ENCODE data around the gene RWDD4.
A peak's percentile ranks its signal among the peaks of the same experiment; 100 is the strongest.

RWDD4 gene

GRCh38 chr4:183635321-183635720, 23.7 kb downstream of the RWDD4 start:
- DNase-seq, result no peak

GRCh38 chr4:183633476-183634400, 25.2 kb downstream of the RWDD4 start:
- no peak for DNase-seq

GRCh38 chr4:183632689-183633088, 26.3 kb downstream of the RWDD4 start:
- DNase-seq, result no peak

- no peak for DNase-seq
Observed at GRCh38 chr4:183631577-183632198, 27.3 kb downstream of the RWDD4 start.

- peak; percentile 32 for DNase-seq
Observed at GRCh38 chr4:183627979-183628588, 30.9 kb downstream of the RWDD4 start.

GRCh38 chr4:183627286-183627685, 31.7 kb downstream of the RWDD4 start:
- peak; percentile 5 for DNase-seq

GRCh38 chr4:183626168-183626567, 32.8 kb downstream of the RWDD4 start:
- DNase-seq, result no peak

GRCh38 chr4:183624548-183624947, 34.4 kb downstream of the RWDD4 start:
- no peak for DNase-seq

- no peak for DNase-seq
Observed at GRCh38 chr4:183621875-183622274, 37.1 kb downstream of the RWDD4 start.

- DNase-seq, result no peak
Observed at GRCh38 chr4:183620421-183620820, 38.6 kb downstream of the RWDD4 start.

GRCh38 chr4:183618681-183619080, 40.3 kb downstream of the RWDD4 start:
- peak; percentile 51 for DNase-seq

GRCh38 chr4:183617075-183617474, 41.9 kb downstream of the RWDD4 start:
- no peak for DNase-seq

- no peak for DNase-seq
Observed at GRCh38 chr4:183612329-183613250, 46.4 kb downstream of the RWDD4 start.

- DNase-seq, result no peak
Observed at GRCh38 chr4:183611210-183611830, 47.7 kb downstream of the RWDD4 start.

GRCh38 chr4:183610613-183611012, 48.4 kb downstream of the RWDD4 start:
- DNase-seq, result no peak

- DNase-seq, result no peak
Observed at GRCh38 chr4:183610033-183610432, 49.0 kb downstream of the RWDD4 start.

- no peak for DNase-seq
Observed at GRCh38 chr4:183609151-183609550, 49.8 kb downstream of the RWDD4 start.

GRCh38 chr4:183607894-183608293, 51.1 kb downstream of the RWDD4 start:
- DNase-seq, result no peak

GRCh38 chr4:183602557-183603027, 56.4 kb downstream of the RWDD4 start:
- DNase-seq, result no peak

GRCh38 chr4:183601381-183601780, 57.6 kb downstream of the RWDD4 start:
- DNase-seq, result no peak

- peak; percentile 13 for DNase-seq
Observed at GRCh38 chr4:183600189-183600685, 58.7 kb downstream of the RWDD4 start.

- no peak for DNase-seq
Observed at GRCh38 chr4:183599690-183600089, 59.3 kb downstream of the RWDD4 start.

Data from NCI-H82 (cell line).